CD4-positive, alpha-beta T cell treated with Interleukin-4 for 1 hour (primary cell): ENCODE data around the gene HS3ST3A1.
A peak's percentile ranks its signal among the peaks of the same experiment; 100 is the strongest.

Source experiments
- DNase-seq, 2 donors: peaks; one replicate each; pipeline ENCODE4 v3.0.0-alpha.2; 2020 to 2022

Gene HS3ST3A1

DNA sequence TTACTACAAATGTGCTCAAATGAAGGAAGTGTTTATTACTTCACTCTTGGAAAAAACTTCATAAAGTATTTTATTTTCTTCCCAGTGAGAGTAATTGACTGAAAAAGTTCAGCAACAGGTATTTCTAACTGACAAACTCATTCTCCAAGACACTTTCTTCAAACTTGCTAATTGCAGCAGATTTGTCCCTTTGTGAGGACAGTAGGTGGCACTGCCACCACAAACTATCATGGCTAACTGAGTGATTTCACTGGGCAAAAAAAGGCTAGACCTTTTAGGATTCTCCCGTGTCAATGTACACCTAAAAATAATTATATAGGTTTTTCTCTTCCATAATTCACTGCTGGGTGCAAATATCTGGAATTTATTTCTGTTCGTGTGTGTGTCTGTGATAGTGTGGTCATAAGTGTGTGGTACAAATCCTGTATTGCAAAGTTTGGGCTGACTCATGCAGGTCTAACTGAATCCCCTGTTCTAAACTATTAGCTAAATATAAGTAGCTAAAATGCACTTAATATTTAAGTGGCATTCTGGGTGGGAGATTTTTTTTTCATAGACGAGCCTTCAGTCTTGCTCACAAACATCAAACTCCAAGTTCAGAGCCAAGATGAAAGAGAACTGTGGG lies 3.9 kb downstream of the HS3ST3A1 start:
- peak; percentile 31 to 55 for DNase-seq

DNA sequence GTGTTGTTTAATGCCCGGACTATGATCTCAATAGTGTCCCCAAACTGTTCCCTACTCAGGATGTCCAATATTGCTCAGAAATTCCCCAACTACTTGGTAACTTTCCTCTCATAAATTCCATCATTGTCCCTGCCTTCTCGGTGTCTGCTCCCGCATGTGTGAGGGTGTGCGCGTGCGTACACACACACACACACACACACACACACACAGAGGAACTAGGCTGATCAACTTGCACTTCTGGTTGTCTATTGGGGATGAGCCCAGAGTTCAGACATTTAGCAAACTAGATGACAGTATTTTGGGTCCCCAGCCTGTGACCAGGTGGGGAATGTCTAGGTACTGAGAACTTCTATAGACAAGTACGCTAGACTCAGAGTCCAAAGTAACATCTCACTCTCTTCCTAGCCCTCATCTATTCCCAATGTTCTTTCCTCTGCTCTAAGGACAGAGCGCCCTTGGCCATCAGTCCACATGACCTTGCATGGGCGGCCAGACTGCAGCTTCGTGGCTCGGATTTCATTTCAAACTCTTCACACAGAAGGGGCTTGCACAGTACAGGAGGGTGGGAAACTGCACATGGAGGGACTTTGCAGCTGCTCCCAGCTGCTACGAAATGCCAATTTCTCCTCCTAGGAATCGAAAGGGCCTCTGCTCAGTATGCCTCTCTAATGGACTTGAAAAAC lies 5.3 kb downstream of the HS3ST3A1 start:
- DNase-seq: no peak

GRCh38 chr17:13595599-13595899 lies 6.2 kb downstream of the HS3ST3A1 start:
- DNase-seq: no peak

- peak; percentile 70 to 82 for DNase-seq
These were observed 6.7 kb downstream of the HS3ST3A1 start for GRCh38 chr17:13594762-13595598.

GRCh38 chr17:13594310-13594709 lies 7.4 kb downstream of the HS3ST3A1 start:
- DNase-seq: no peak

GRCh38 chr17:13593757-13594156 lies 8.0 kb downstream of the HS3ST3A1 start:
- DNase-seq: no peak

DNA sequence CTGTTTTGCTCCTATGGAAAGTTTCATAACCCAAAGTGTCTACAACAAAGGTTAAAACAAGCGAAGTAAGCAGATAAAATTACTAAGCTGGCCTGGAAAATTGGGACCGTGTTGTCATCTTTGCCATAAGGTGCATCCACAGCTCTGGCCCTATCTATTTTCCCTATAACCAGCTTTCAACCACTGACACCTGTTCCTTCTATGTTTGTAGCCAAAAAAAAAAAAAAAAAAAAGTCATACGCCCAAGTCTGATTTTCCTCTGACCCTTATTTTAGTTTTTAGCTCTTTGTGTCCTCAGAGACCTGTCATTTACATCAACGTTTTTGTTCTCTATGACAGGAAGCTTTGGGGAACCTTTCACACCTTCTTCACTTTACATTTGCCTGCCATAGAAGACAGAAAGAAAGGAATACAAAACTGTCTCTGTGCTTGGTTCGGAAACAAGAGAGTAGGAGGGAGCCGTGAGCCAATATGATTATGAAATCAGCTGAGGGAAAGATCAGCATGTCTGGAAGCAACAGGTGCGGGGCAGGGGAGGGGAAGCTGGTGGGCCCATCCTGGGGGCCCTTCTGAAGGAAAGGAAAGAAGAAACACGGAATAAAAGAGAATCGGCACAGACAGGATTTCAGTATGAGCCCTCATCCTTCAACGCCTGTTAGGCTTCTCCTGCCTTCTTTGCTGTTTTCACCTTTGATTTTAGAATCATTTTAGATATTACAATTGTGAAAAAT lies 8.5 kb downstream of the HS3ST3A1 start:
- no peak for DNase-seq

GRCh38 chr17:13592427-13592826 lies 9.3 kb downstream of the HS3ST3A1 start:
- no peak for DNase-seq

DNA sequence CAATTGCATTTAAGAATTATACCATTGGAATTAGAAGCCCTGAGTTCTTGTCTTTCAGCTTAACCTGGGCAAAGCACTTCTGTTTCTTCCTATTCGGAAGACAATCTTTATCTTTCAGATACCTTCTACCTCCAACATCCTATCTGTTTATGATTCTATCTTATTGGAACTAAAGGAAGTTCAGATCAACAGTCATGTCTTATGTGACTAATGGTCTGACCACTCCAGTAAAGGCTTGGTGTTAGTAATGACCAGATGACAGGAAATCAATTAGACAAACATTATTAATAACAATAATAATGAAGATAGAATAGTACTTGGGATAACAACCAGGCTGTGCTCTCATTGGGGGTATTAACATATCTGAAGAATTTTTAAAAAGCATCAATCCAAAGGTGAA lies 11.3 kb downstream of the HS3ST3A1 start:
- no peak for DNase-seq

GRCh38 chr17:13589658-13590057 lies 12.1 kb downstream of the HS3ST3A1 start:
- no peak for DNase-seq

DNA sequence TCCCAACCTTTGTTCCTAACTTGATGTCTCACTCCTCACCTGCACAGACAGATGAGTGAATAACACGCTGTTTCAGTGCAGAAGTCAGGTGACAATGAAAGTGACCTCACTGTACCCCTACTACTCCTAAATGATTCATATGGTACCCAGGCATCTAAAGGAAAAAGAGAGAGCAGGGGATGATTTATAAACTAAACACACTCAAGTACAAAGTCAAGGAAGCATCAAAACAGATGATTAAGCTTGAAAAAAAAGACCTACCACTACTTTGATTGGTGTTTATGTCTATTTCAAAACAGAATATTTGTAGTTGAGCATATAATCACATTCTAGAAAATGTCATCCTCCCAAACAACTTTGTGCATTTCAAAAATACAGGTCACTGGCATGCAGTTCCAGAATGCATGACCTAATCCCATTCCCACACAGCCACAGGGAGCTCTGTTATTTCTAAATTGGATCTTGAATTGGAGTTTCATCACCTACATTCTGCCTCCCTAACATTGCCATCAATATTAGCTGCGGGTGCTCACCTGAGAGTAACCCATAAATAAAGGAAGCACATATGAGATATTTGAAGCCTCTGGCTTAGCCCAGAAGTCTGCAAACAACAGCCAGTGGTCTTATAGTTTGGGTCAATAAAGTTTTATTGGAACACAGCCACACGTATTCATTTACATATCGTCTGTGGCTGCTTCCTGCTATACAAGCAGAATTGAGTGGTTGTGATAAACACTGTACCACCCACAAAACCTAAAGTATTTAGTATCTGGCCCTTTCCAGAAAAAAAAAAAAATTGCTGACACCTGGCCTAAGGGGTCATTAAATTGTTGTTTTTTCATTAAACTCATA lies 14.0 kb downstream of the HS3ST3A1 start:
- no peak for DNase-seq

- DNase-seq: no peak
These were observed 17.0 kb downstream of the HS3ST3A1 start for GRCh38 chr17:13584701-13585080.

DNA sequence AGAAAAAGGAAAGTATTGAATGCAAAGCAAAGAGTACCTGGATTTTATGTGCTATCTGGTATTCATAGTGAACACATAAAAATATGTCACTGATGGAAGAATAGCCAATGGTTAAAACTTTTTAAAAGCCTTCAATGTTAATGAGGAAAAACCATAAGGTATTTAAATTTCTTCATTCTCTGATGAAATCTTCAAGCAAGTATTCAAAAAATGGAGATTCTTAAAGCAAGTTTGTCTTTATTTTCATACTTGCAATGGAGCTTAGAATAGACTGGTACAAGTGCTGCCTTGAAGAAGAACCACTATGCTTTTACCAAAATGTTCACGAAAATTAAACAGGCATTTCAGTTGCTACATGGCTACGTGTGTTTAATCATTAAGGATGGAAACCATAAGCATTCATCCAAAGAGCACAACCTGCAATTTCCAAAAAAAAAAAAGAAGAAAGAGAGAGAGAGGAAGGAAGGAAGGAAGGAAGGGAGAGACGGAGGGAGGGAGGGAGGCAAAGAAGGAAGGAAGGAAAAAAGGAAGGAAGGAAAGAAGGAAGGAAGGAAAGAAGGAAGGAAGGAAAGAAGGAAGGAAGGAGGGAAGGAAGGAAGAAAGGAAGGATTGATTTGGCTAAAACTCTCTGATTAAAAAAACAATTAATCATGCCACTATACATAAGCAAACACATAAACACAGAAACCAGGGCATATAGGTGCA lies 17.6 kb downstream of the HS3ST3A1 start:
- no peak for DNase-seq

DNA sequence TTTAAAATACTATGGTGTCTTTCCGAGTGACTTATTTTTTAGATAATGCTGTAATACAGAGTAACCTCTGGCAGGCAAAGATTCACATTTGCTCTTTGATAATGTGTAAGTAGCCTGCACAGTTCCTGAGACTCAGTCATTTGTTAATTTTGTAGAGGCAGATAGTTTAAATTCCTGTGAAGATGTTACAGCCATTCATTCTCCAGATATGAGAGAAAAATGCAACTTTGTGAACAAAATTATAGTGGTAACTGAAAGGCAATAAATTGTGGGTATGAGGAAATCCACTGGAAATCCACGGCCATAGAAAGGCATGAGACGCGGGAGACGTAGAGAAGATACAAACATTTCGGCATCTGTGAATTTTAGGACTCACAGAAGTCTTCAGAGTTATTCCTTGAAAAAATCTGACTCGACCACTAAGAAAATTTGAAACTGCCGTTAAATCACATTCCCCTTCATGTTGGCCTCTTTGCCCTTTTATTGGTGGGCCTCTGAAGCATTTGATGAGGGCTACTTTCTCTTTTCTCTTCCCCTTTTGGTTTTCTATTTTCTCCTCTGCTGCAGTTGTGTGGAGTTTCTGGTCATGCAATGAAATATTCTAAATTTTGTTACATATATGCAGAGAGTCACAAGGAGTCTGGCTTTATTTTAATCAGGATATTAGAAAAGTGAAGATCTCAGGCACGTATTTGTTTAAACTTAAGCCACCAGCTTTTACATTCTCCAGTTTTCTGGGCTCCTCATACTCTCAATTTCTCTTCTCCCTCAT lies 18.8 kb downstream of the HS3ST3A1 start:
- DNase-seq: no peak

DNA sequence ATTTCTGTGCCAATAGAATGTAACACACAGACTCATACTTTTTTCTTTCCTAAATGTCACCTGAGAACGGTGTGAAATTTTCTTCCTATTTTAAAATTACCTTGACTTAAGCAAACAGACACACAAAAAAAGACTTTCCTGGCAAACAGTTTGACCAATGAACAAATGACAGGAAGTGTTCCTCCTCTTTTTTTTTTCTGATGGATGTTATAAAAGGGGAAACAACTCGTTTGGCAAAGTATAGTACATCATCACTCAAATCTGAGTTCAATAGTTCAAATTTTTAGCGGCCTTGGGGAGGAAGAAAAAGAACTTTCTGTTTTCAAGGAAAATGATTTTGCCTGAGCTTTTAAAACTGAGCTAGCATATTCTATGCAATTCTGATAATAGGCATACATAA lies 19.8 kb downstream of the HS3ST3A1 start:
- no peak for DNase-seq

GRCh38 chr17:13580790-13581189 lies 20.9 kb downstream of the HS3ST3A1 start:
- DNase-seq: no peak

GRCh38 chr17:13576661-13577526 lies 24.8 kb downstream of the HS3ST3A1 start:
- no peak for DNase-seq

DNA sequence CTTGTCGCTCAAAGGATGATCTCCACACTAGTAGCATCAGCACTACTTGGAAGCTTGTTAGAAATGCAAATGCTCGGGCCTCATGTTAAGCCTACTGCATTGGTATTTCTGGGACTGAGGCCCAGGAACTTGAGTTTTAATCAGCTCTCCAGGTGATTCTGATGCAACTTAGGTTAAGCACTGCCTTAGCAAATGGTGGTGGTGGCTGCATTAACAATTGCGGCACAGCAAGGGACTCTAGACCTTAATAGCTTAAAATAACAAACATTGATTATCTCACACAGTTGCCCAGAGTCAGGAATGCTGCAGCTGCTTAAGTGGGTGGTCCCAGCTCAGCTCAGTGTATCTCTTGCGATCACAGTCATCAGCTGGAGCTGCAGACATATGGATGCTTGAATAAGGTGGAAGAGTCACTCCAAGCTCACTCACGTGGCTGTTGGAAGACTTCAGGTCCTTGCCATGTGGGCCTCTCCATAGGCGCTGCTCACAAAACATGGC lies 25.8 kb downstream of the HS3ST3A1 start:
- no peak for DNase-seq

GRCh38 chr17:13575466-13575865 lies 26.3 kb downstream of the HS3ST3A1 start:
- DNase-seq: no peak

GRCh38 chr17:13572581-13572980 lies 29.1 kb downstream of the HS3ST3A1 start:
- DNase-seq: no peak
